HG03469 (cell line): Measurements from ENCODE around the gene CCDC171.

ENCODE experiments used
- ATAC-seq: cut with Tn5 transposase; IDR thresholded peaks from one replicate; pipeline ENCODE4 v1.9.1; 2021; ENCODE audit warnings: mild to moderate bottlenecking, moderate library complexity, moderate number of reproducible peaks; ENCODE audit not compliant: unreplicated experiment

CCDC171 gene

DNA sequence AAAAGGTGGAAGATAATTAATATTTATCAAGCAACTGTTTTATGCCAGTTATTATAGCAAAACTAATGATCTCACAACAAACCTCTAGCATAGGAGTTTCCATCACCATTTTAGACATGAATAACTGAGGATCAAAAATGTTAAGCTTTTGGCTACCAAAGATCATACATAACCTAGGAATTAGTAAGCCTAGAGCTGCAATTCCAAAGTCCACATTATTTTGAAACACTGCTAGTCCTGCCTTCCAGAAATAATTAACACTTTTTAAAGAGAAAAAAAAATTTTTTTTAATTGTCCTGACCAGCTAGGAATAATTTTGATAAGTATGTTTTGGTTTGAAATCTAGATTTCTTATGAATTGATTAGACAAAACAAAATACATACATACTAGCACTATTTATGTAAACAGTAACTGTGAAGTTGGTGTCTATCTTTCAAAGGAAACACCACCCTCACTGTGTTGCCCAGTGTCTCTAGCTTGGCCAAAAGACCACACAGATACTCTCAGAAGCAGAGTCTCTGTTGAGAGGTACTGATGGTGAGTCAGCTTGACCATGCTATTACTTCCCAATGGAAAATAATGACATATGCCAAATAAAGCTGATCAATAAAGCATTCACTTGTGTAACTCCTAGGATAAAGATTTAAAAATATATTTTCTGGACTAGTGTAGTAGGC is 422.4 kb downstream of the CCDC171 start:
- ATAC-seq, result no peak

DNA sequence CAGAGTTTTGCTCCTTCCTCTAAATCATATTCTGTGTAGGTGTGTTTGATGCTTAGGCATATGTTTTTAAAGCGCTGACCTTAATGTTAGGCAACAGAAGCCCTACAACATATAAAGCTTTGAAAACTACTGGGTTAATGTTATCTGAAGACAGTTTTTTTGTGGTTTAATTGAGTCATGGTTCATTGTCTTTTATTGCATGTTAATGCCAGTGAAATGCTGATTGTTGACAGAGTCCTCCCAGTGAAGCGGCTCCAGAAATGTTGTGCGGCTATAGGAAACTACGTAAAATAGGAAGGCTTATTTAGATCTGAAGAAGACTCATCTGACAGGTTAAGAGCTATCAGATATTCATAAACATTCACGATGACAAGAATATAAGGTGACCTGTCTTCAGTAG is 424.6 kb downstream of the CCDC171 start:
- ATAC-seq, result no peak

DNA sequence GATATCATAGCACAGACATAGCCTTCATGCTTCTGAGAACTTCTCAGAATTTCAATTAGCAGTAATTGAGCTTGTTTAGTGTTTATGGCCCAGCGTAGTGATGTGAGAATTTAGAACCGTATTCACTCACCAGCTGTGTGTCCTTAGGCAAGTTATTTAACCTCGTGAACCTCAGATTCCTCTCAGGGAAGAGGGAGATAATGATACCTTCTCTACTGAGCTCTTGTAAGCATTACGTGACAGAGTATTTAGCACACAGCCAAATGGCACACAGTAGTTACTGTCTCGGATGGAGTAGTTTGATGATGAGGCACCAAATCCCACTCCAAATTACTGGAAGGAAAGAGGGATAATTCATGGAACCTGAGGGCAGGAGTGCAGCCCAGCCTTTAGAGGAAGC is 429.3 kb downstream of the CCDC171 start:
- ATAC-seq, result no peak

DNA sequence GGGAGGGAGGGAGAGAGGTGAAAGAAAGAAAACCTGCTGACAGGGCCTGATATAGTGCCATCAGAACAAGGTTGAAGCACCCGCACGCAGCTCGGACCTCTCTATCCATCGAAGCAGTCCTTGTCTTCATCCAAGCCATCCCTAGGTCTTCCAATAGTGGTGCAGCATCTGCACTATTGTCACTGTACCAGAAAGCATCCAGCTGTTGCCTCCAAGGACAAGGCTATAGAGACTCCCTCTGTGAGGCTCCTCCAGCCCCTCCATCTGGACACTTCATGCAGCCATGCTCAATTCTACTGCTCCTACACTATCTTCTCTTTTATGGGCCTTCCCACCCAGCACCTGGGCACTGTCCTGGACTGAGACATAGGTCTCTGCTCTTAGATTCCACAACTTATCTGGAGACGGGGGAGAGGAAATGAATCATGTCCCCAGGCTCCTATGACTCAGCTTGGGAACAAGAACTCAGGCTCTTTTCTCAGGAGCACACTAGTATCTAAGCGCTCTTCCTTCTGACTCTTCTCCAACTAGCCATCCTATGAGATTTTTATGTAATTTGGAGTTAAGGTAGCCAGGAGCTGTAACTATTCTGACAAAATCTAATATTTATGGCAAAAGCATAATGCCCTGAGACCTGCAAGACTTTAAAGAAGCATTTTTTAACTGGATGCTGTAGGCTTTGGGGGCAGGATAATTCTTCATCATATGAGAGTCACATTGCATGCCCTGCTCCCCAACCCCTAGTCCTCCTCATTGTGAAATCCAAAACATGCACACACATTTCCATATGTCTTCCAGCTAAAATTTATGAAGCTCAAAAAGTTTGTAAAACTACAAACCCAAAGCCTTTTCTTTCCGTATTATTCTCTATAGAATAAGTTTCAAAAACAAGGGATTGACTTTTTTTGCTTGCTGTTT is 446.8 kb downstream of the CCDC171 start:
- ATAC-seq, result no peak

DNA sequence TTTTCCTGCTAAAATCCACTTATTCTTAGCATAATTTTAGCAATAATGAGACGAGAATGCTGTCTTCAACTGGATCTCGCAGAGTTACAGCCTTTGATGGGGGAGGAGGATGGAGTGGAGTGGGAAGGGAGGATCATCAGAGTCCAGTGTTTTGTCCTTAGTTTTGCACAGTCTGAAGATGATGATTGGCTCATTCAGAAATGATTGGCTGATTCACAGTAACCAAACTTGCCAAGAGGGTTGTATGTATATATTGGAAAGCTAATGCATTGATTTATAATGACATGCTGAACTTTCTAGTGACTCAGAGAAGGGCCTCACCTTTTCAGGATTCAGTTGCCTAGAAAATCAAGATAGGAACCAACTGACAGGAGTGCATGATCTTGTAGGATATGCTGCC is 448.0 kb downstream of the CCDC171 start:
- no peak for ATAC-seq

DNA sequence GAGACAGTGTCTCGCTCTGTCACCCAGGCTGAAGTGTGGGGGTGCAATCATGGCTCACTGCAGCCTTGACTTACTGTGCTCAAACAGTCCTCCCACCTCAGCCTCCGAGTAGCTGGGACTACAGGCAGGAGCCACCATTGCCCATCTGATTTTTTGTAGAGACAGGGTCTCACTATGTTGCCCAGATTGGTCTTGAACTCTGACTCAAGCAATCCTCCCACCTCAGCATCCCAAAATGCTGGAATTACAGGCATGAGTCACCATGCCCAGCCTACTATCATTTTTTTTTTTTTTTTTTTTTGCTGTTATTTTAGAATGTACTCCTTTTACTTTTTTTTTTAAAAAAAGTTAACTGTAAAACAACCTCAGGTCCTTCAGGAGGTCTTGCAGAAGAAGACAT is 449.0 kb downstream of the CCDC171 start:
- no peak for ATAC-seq

DNA sequence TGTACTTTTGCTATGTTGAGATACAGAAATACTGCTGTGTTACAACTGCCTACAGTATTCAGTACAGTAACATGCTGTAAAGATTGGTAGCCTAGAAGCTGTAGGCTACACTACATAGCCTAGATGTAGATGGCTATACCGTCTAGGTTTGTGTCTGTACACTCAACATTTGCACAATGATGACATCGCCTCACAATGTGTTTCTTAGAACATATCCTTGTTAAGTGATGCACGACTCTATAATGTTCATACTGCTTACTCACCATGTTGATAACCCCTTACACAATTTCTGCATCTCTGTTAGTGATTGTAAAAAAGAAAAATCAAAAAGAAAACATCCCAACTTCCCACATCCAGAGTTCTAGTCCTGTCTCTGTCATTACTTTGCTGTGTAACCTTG is 450.0 kb downstream of the CCDC171 start:
- no peak for ATAC-seq

DNA sequence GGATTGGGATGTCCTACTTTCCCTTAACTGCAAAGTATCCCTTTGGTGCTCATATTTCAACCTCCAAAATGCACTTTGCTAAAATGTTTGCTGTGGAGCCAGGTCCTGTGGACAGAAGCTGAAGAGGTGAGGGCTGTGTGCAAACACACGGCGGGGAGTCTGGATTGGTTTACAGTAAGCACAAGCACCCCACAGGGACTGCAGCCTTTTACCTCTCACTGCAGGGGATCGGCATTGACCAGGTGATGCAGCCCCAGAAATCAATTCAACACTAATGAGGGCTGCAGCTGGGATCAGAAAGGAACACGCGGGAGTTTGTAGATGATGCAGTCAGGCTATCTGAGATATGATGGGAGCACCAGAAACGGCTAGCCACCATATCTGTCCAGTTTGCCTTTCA is 450.9 kb downstream of the CCDC171 start:
- ATAC-seq, result no peak

DNA sequence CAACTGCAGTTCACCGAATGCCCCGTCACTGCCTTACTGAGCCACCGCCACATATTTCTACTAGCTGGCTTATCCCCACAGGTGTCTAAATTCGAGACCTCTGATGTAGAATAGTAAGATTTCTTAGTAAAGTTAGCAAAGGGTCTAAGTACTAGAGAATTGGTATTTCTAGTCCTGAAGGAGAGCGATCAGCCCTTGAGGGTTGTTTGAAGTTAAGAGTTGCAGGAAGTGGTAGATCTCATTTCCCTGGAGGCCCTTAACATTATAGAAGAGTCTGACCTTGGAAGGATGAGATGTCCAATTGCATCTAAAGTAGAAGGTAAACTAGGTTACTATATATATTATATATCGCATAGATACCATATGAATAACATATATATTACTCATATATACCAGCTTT is 451.8 kb downstream of the CCDC171 start:
- no peak for ATAC-seq

DNA sequence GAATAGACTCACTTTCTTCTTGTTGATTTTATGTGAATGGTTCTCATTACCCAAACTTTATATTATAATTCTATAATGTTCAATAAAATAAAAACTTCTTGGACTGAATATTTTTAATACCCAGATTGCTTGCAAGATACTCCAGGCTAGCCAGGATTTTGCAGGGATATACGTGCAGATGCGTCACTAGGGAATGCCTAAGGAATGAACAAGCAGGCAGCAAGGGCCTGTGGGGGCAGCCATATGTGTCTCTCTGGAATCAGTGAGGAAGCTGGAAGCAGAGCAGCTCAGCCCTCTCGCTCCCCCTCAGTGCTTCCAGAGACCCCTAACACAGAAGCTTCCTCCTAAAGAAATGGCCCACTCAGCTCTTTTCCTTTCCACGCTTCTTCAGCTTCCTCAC is 457.4 kb downstream of the CCDC171 start:
- no peak for ATAC-seq

DNA sequence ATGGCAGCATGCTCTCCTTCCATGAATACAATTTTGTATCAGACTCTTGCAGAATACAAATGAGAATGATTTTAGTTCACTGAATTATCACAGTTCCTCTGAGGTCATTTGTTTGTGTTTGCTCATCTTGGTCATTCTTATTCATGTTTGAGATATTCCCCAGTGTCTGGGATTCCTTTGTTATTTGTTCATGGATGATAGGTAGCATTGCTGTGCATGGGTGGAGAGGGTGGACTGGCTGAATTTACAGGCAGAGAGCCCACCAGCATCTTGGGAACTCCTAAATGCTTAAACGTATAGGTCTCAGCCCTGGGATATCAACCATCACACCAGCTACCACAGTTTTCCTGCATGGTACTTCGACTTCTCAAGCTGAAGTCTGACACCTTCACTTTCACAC is 459.8 kb downstream of the CCDC171 start:
- no peak for ATAC-seq

DNA sequence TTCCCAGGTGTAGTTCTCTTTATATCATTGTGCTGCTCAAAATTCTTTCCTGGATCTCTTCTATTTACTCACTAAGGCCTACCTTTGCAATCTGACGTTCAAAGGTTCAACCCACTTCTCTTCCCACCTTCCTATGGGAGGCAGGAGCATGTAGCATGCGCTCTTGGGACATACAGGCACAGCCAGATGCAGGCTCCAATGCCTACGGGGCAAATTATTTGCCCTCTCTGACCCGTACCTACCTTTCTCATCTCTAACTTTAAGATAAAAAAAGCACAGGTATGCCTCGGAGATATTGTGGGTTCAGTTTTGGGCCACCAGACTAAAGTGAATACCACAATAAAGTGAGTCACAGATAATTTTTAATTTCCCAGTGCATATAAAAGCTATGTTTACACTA is 460.5 kb downstream of the CCDC171 start:
- no peak for ATAC-seq

DNA sequence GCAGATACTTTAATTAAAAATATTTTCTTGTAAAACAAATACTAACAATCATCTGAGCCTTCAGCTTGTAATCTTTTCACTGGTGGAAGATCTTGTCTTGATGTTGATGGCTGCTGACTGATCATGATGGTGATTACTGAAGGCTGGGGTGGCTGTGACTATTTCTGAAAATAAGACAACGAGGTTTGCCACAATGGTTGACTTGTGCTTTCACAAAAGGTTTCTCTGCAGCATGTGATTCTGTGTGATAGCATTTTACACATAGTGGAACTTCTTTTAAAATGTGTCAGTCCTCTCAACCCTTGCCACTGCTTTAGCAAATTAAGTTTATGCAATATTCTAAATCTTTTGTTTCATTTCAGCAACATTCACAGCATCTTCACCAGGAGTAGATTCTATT is 461.0 kb downstream of the CCDC171 start:
- no peak for ATAC-seq

DNA sequence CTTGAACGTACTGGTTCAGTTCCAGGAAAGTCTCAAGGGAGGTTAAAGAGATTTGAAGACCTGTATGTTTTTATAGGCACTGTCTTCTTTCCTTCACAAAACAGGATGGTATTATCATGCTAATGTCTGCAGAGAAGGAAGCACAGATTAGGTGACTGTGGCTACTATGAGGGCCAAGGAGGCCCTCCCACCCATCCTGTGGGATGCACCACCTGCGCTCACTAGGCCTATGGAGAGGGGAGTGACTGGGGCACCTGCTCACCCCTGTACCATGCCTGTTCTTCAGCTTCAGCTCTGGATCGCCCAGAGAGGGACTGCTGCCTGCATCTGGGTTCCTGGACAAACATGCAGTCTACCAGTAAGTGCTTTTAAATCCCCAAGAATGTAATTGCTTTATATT is 469.4 kb downstream of the CCDC171 start:
- ATAC-seq, result no peak

DNA sequence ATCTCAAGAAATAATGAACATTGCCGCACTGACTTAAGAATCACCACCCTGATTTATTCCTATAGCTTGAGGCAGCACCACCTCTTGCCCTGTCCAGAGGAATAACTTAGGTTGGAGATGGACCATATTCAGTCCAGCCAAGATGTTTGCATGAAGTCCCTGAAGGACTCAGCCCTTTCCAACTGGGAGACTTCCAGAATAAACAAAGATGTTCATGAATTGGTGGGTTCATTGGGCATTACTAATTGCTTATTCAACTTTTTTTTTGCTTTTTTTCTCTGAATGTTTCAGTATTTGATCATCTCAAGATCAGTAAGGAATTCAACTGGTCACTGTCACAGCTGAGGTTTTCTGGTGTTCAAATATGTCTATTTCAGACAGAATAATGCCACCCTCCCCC is 470.6 kb downstream of the CCDC171 start:
- ATAC-seq, result no peak
